ENCODE measurements around the gene NIPSNAP3A. TPM values are rescaled to one million over a fixed set of nuclear protein-coding genes. Genes with fewer than 3 reads are reported as not detected.

Gene NIPSNAP3A
- 33.1 and 35.9 TPM in 2 replicates for total RNA-seq

GRCh38 chr9:104747565-104748358 lies at the start of gene NIPSNAP3A:
TSS of gene NIPSNAP3A (plus strand) at chr9:104747683. CDS start at chr9:104747793, 110 bp downstream.

Other genes with a start within 250 kb of the NIPSNAP3A start
- not detected in 2 replicates for gene OR13F1, start 243.4 kb upstream of the NIPSNAP3A start, total RNA-seq
- gene OR13C4, start 220.5 kb upstream of the NIPSNAP3A start, total RNA-seq = not detected in 2 replicates
- not detected in 2 replicates for gene OR13C3, start 210.8 kb upstream of the NIPSNAP3A start, total RNA-seq
- not detected in 2 replicates for gene OR13C8, start 178.5 kb upstream of the NIPSNAP3A start, total RNA-seq
- gene OR13C5, start 148.3 kb upstream of the NIPSNAP3A start, total RNA-seq = not detected in 2 replicates
- gene OR13C2, start 142.1 kb upstream of the NIPSNAP3A start, total RNA-seq = not detected in 2 replicates
- gene OR13C9, start 129.5 kb upstream of the NIPSNAP3A start, total RNA-seq = not detected in 2 replicates
- not detected in 2 replicates for gene OR13D1, start 53.2 kb upstream of the NIPSNAP3A start, total RNA-seq
- gene NIPSNAP3B, start 16.4 kb downstream of the NIPSNAP3A start, total RNA-seq = 0.66 and 2.2 TPM in 2 replicates
- 109 and 125 TPM in 2 replicates for gene ABCA1, start 180.5 kb downstream of the NIPSNAP3A start, total RNA-seq

Measured in uterine smooth muscle cell (primary cell).